GM12878 (cell line): ENCODE results near the gene DBI. TPM values are rescaled to one million over a fixed set of nuclear protein-coding genes. Genes with fewer than 3 reads are reported as not detected.
"Not testable (repeated sequence)": the region's sequence is repeated elsewhere in the genome, so short reads cannot be mapped to it uniquely, and the experiment has no call there.

ENCODE experiments used
- ATAC-seq: fragments of 200-7000 bp; cut with Tn5 transposase; 3 replicates; pipeline ENCODE4 v1.9.1; 2020; ENCODE audit warnings: mild to moderate bottlenecking, moderate library complexity
- BruUV-seq: library from RNA; stranded (reverse); fragments of 400-500 nt; replicated peaks from 2 replicates; lab custom pipeline; 2021; lab: Mats Ljungman, UMichigan
- CTCF ChIA-PET: fragments of 300-600 bp; sonication (Branson Sonifier 250); formaldehyde crosslinking; extraction: SDS; loops from one replicate; lab custom pipeline; 2021; ENCODE audit warnings: inconsistent platforms; lab: Yijun Ruan, JAX
- POLR2A ChIA-PET: fragments of 350-600 bp; formaldehyde crosslinking; extraction: SDS; loops from one replicate; lab custom pipeline; 2021; ENCODE audit warnings: inconsistent platforms; lab: Charles Lee
- RAD21 ChIA-PET: fragments of 300-600 bp; sonication (Branson Sonifier 250); formaldehyde crosslinking; loops from one replicate; lab custom pipeline; 2023; ENCODE audit warnings: antibody characterized with exemption; ENCODE audit not compliant: unreplicated experiment; lab: Charles Lee
- SMC1A ChIA-PET: fragments of 300-600 bp; sonication (Branson Sonifier 250); formaldehyde crosslinking; loops from one replicate; lab custom pipeline; 2023; ENCODE audit not compliant: unreplicated experiment, uncharacterized antibody; lab: Charles Lee
- DNase-seq: peaks from one replicate; pipeline ENCODE4 v3.0.0-alpha.2; 2011; ENCODE audit warnings: low read depth, low spot score
- FAIRE-seq: peaks from 3 replicates; lab custom pipeline; 2011; peaks lifted over from hg19 to GRCh38; lab: Jason Lieb, UNC
- H2AFZ ChIP-seq: 2 replicates; pipeline ENCODE4 v1.6.0; 2011; ENCODE audit warnings: low read depth, low read length, control low read depth; ENCODE audit not compliant: control insufficient read depth
- H3K27ac ChIP-seq: 2 replicates; pipeline ENCODE4 v1.5.1; 2011; ENCODE audit warnings: control low read depth; ENCODE audit not compliant: control insufficient read depth, insufficient read depth
- H3K27me3 ChIP-seq, 2 experiments: replicated peaks in 1 of 2; 2 replicates each; pipeline versions ENCODE4 v1.6.0 to v1.6.1; 2011; ENCODE audit warnings: low read length in 1 of 2; ENCODE audit not compliant: control insufficient read depth in 2 of 2, insufficient read depth in 2 of 2
- H3K36me3 ChIP-seq, 2 experiments: 2 replicates each; pipeline ENCODE4 v1.5.1; 2011; ENCODE audit warnings: low read length in 1 of 2; ENCODE audit not compliant: control insufficient read depth in 2 of 2, insufficient read depth in 2 of 2
- H3K4me1 ChIP-seq: 2 replicates; pipeline ENCODE4 v1.6.1; 2011; ENCODE audit warnings: mild to moderate bottlenecking, low read length, moderate library complexity, mixed read lengths; ENCODE audit not compliant: control insufficient read depth, insufficient read depth
- H3K4me2 ChIP-seq: 2 replicates; pipeline ENCODE4 v1.6.0; 2011; ENCODE audit warnings: control low read depth; ENCODE audit not compliant: control insufficient read depth, insufficient read depth
- H3K4me3 ChIP-seq: fragments of 200-600 bp; sonication (generic); 2 replicates; pipeline ENCODE4 v1.5.1; 2016
- H3K79me2 ChIP-seq: 2 replicates; pipeline ENCODE4 v1.6.0; 2011; ENCODE audit warnings: low read length; ENCODE audit not compliant: control insufficient read depth, insufficient read depth
- H3K9ac ChIP-seq: 2 replicates; pipeline ENCODE4 v1.8.0; 2011; ENCODE audit warnings: low read length, control low read depth, mixed read lengths; ENCODE audit not compliant: control insufficient read depth, insufficient read depth
- H3K9me3 ChIP-seq: replicated peaks from 3 replicates; pipeline ENCODE4 v1.5.1; 2011; ENCODE audit warnings: mild to moderate bottlenecking, low read length; ENCODE audit not compliant: control insufficient read depth, insufficient read depth
- H4K20me1 ChIP-seq: 2 replicates; pipeline ENCODE4 v1.6.0; 2011; ENCODE audit not compliant: control insufficient read depth, insufficient read depth
- DPF2 ChIP-seq: fragments of 450-650 bp; IDR thresholded peaks from 2 replicates; pipeline ENCODE4 v1.6.1; 2017; ENCODE audit warnings: mild to moderate bottlenecking
- ETV6 ChIP-seq, 2 experiments: fragments of 450-650 bp in 1 of 2; IDR thresholded peaks in 1 of 2; conservative IDR thresholded peaks in 1 of 2; 2 replicates each; pipeline ENCODE4 v1.6.1; 2014; ENCODE audit warnings: antibody characterized with exemption in 1 of 2, borderline replicate concordance in 1 of 2, low read depth in 1 of 2, mild to moderate bottlenecking in 1 of 2, moderate library complexity in 1 of 2
- GABPA ChIP-seq: IDR thresholded peaks from 2 replicates; pipeline ENCODE4 v1.6.1; 2014; ENCODE audit warnings: antibody characterized with exemption, low read depth, mild to moderate bottlenecking, inconsistent platforms
- GATAD2B ChIP-seq: fragments of 450-650 bp; conservative IDR thresholded peaks from 2 replicates; pipeline ENCODE4 v1.6.1; 2017; ENCODE audit warnings: low read depth, mild to moderate bottlenecking, moderate library complexity
- MXI1 ChIP-seq: fragments of 150-350 bp; IDR thresholded peaks from 2 replicates; pipeline ENCODE4 v1.6.1; 2011; ENCODE audit warnings: low read depth, mild to moderate bottlenecking, inconsistent platforms, low read length, improper control_type of control experiment
- NFXL1 ChIP-seq: fragments of 450-650 bp; IDR thresholded peaks from 2 replicates; pipeline ENCODE4 v1.6.1; 2017; ENCODE audit warnings: antibody characterized with exemption, mild to moderate bottlenecking, borderline replicate concordance
- RCOR1 ChIP-seq: conservative IDR thresholded peaks from 2 replicates; pipeline ENCODE4 v1.6.1; 2012; ENCODE audit warnings: low read depth, low read length, improper control_type of control experiment
- SIX5 ChIP-seq: IDR thresholded peaks from 2 replicates; pipeline ENCODE4 v1.6.1; 2011; ENCODE audit warnings: mild to moderate bottlenecking, low read depth, low read length, moderate library complexity; ENCODE audit not compliant: severe bottlenecking
- WGBS: methylation state at CpG from one replicate; pipeline ENCODE4 v1.1.6; 2016; ENCODE audit warnings: low lambda C conversion rate; ENCODE audit not compliant: insufficient replicate concordance, insufficient coverage; ENCODE audit errors: missing lambda C conversion rate; 5-methylcytosine and 5-hydroxymethylcytosine counted together
- in situ Hi-C: fragments of 300-500 bp; cut with MboI; formaldehyde crosslinking; loops from 9 replicates; pipeline ENCODE4 v1.14.3; 2018; ENCODE audit warnings: mixed read lengths
- intact Hi-C: fragments of 100-400 bp; cut with micrococcal nuclease; formaldehyde crosslinking; loops from one replicate; pipeline ENCODE4 v1.14.2; 2022; ENCODE audit not compliant: unreplicated experiment
- polyA plus RNA-seq, 11 experiments: library from polyadenylated mRNA; depleted of rRNA in 4 of 11; unstranded in 6 of 11; stranded (reverse) in 5 of 11; fragments of >200 nt; fragmentation: Nextera tagmentation in 4 of 11; fragmentation: Illumina TruSeq in 1 of 11; extraction: Ambion mirVana in 4 of 11; extraction: Trizol in 1 of 11; gene quantifications; 1 replicate in 1 of 11; 2 replicates in 10 of 11; pipeline versions ENCODE4 v1.2.1 to v1.2.3, GENCODE V29; 2011 to 2016; ENCODE audit warnings: inconsistent platforms in 2 of 11, missing spikeins in 2 of 11, low read depth in 1 of 11
- total RNA-seq, 4 experiments: library from RNA; depleted of rRNA in 3 of 4; stranded (reverse); fragments of >200 nt in 3 of 4; fragmentation: Illumina TruSeq in 1 of 4; extraction: Trizol in 1 of 4; gene quantifications; 2 replicates each; pipeline versions ENCODE4 v1.2.1 to v1.2.3, GENCODE V29; 2013 to 2021
- TF ChIP-seq, protein P1 (sequence below): fragments of 450-650 bp; IDR thresholded peaks from 2 replicates; pipeline ENCODE4 v1.6.1; 2017; ENCODE audit warnings: antibody characterized with exemption, mild to moderate bottlenecking, moderate library complexity

Gene DBI
- total and polyA plus RNA-seq, 10 of the 15 experiments (the other 5 are each of a cell fraction or from before 2014, with no cell fraction given), result 248 to 2,567 (median 943) TPM

DNA sequence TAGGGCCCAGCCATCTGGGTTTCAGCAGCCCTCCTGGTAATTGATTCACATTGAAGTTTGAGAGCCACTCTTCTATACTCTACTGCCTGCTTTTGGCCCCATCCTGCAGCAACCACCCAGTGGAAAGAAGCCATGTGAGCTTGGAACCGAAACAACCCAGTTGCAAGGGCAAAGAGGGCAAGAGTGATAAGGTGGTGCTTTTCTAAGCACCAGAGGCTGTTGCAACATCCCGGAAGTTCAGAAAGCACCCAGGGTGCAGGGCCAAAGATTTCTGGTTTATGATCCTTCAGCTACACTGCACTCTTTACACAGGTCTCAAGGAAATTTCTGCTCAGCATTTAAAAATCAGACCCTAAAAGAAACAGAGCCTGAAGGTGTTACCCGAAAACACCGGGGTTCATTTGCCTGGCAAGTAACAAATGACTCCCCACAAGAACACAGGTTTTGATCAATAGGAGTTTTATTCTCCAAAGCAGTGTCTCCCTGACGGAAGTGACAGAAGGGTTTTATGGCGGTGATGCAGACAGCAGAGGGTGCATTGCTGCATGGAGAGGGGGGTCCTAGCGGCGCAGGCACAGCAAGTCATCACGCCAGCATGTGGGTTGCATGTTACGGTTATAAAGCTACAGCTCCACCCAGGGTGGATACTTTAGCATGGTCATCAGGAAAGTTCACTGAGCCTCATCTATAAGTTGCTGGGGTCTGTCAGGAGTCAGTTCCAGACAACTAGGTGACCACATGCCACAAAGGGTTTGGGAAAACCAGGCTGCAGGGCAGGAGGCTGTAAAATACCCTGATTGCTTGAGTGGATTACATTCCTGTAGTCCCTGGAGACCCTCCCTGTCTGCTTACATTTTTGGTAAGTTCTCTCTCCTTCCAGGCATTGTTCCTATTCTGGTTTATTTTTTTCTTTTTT, 36.1 kb downstream of the DBI start (continued):
- TF ChIP-seq RCOR1 (no peak), GATAD2B (no peak)

DNA sequence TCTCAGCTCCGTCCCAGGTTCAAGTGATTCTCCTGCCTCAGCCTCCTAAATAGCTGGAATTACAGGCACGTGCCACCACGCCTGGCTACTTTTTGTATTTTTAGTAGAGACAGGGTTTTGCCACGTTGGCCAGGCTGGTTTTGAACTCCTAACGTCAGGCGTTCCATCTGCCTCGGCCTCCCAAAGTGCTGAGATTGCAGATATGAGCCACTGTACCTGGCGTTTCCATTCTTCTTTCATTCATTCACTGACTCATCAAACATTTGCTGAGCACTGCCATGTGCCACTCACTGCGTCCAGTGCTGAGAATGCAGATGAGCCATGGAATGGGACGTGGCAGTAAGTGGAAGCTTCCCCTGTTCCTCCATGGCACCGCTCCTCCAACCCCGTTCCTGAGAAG, 36.8 kb downstream of the DBI start:
- BruUV-seq, DNase-seq, H4K20me1 ChIP-seq, H3K27me3 ChIP-seq, H3K9ac ChIP-seq, intact Hi-C loops, H3K27ac ChIP-seq, H3K36me3 ChIP-seq, H3K4me3 ChIP-seq, in situ Hi-C loops, H2AFZ ChIP-seq, H3K4me2 ChIP-seq, POLR2A ChIA-PET, ATAC-seq, FAIRE-seq, H3K9me3 ChIP-seq, H3K79me2 ChIP-seq, H3K4me1 ChIP-seq: not testable (repeated sequence)
- RAD21 ChIA-PET, result interaction anchor here (7.3 kb wide), 1 partner anchor 72 kb away, joined by 75 read pairs; no protein-coding TSS in a partner anchor
- WGBS, result 63% methylated on average over 10 of the region's 12 CpGs
- CTCF ChIA-PET, result interaction anchor here (1.3 to 10.3 kb wide), 2 partner anchors 11 to 74 kb away, joined by 4 to 187 read pairs; no protein-coding TSS in a partner anchor
- SMC1A ChIA-PET, result interaction anchor here (0.9 to 3.9 kb wide), 4 partner anchors 13 to 76 kb away, joined by 3 to 24 read pairs (median 4); no protein-coding TSS in a partner anchor

DNA sequence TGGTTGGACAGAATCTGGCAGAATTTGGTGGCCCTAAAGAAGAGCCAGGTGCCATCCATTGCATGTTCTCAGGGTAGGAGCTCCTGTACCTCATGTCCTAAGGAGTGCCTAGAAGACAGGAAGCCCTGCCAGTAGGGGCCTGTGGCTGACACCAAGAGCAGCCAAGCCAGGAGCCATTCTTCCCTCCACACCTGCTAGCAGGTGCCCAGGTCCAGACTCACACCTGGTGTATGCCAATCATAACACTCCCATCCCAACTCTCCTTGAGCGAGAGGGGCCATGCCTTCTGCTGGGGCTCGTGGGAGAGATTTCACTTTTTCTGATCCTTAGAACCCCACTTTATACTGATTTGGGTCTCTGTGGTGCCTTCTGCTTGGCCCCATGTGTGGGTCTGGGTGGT, 38.4 kb downstream of the DBI start:
- Histone ChIP-seq H3K9me3 (no peaks in the 10 kb centered on the region), H3K9ac (no peak overlapping the region), H2AFZ (no peak overlapping the region), H4K20me1 (no peaks in the 10 kb centered on the region), H3K27ac (no peak overlapping the region), H3K4me2 (no peak overlapping the region), H3K27me3 (no peaks in the 10 kb centered on the region), H3K4me3 (no peak overlapping the region), H3K4me1 (no peaks in the 10 kb centered on the region), H3K79me2 (no peaks in the 10 kb centered on the region), H3K36me3 (no peaks in the 10 kb centered on the region)
- in situ Hi-C loops, result no loop called here
- CTCF ChIA-PET, result interaction anchor here (0.7 to 10.3 kb wide), 3 partner anchors 73 to 236 kb away, joined by 3 to 187 read pairs (median 3); no protein-coding TSS in a partner anchor
- intact Hi-C loops, result loop anchor here (5.0 kb wide), 1 partner anchor 237 kb away; no protein-coding TSS in a partner anchor
- FAIRE-seq (no peak), DNase-seq (no peak), ATAC-seq (no peak)
- POLR2A ChIA-PET, result no interaction called here
- 21% methylated on average over 2 of the region's 2 CpGs for WGBS
- BruUV-seq, result no TSS peak
- SMC1A ChIA-PET, result interaction anchor here (2.7 to 3.9 kb wide), 2 partner anchors 11 to 71 kb away, joined by 8 to 24 read pairs; no protein-coding TSS in a partner anchor
- RAD21 ChIA-PET, result interaction anchor here (7.3 kb wide), 1 partner anchor 71 kb away, joined by 75 read pairs; no protein-coding TSS in a partner anchor
- TF ChIP-seq DPF2 (no peak), GATAD2B (no peak), NFXL1 (no peak), GABPA (no peak), SIX5 (no peak), ETV6 (conservative IDR thresholded peaks at IDR 0.05 in 1 of 2, IDR thresholded peaks at IDR 0.05 in 1 of 2; ENCODE audit: borderline replicate concordance in 1 of 2, low read depth in 1 of 2) (no peak), MXI1 (no peak)
- TF ChIP-seq, protein P1, sequence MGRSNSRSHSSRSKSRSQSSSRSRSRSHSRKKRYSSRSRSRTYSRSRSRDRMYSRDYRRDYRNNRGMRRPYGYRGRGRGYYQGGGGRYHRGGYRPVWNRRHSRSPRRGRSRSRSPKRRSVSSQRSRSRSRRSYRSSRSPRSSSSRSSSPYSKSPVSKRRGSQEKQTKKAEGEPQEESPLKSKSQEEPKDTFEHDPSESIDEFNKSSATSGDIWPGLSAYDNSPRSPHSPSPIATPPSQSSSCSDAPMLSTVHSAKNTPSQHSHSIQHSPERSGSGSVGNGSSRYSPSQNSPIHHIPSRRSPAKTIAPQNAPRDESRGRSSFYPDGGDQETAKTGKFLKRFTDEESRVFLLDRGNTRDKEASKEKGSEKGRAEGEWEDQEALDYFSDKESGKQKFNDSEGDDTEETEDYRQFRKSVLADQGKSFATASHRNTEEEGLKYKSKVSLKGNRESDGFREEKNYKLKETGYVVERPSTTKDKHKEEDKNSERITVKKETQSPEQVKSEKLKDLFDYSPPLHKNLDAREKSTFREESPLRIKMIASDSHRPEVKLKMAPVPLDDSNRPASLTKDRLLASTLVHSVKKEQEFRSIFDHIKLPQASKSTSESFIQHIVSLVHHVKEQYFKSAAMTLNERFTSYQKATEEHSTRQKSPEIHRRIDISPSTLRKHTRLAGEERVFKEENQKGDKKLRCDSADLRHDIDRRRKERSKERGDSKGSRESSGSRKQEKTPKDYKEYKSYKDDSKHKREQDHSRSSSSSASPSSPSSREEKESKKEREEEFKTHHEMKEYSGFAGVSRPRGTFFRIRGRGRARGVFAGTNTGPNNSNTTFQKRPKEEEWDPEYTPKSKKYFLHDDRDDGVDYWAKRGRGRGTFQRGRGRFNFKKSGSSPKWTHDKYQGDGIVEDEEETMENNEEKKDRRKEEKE, result no peak
